GM21360 (cell line): ENCODE results near the gene ATG14.
"Not testable (repeated sequence)": the region's sequence is repeated elsewhere in the genome, so short reads cannot be mapped to it uniquely, and the experiment has no call there.

Experiments
- ATAC-seq: cut with Tn5 transposase; IDR thresholded peaks from one replicate; pipeline ENCODE4 v1.9.1; 2021; ENCODE audit warnings: mild to moderate bottlenecking, moderate library complexity; ENCODE audit not compliant: unreplicated experiment

Gene ATG14

DNA sequence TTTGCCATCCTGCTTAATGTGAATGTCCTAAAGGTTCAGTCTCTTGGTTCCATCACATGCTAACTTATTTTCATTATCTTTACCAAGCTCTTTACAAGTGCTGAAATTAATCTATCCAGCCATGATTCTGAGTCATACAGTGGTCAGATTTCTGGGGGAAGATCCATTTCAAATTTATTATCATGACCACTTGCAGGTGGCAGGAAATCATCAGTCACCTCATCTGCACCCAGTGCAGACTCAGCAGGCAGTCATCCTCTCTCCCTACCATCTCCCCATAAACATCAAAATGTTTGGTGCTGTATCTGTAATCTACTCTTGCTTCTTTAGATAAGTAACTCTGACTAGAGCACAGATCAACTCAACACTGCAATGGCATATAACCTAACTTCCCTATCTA lies 23.5 kb downstream of the ATG14 start:
- ATAC-seq, result no peak

DNA sequence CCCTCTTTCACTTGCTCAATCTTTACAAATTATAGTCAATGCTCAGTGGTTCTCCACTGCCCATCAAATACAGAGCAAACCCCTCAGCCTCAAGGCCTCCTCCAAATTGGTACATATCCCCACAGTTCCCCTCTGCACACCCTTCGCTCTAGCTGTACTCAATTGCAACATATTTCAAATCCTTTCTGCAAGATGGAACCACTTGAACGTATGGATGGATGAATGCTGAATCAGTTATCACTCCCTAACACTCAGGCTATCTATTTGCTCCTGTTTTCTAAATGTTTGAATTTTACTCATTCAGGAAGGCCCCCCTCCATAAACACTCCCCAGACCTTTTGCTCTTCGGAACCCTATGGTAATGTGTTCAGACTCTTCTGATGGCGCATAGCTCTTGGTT lies 24.5 kb downstream of the ATG14 start:
- ATAC-seq, result no peak

DNA sequence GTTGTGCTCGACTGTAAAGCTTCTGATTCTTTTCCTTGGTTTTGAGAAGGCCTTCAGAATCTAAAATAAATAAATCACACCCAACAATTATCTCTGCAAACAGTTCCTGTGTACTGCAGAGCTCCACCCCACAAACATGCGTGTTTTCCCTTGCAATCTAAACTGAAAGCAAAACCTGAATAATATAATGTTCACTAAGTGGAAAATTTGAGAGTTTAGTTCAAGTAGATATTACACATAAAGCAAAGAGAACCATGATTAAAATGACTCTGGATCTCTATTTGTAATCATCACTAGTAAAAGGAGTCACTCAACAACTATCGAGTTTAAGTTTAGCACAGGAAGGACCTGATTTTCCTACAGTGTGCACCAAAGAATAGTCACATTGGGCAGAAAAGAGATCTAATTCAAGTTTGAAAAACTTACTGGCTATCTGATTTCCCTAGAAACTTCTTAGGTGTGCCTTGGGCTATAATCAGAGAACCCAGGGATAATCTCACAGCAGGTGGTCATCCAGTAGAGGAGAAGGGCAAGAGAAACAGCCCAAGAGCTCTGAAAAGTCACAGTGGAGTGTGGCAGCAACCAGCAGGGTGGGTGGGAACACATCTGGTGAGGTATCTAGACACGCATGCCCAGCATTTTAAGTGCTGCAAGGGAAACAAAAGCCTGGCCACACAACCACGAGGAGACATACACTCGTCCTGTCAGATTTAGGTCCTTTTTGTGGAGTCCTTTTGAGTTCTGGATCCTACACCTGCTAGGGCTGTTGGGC lies 25.4 kb downstream of the ATG14 start:
- ATAC-seq, result no peak

DNA sequence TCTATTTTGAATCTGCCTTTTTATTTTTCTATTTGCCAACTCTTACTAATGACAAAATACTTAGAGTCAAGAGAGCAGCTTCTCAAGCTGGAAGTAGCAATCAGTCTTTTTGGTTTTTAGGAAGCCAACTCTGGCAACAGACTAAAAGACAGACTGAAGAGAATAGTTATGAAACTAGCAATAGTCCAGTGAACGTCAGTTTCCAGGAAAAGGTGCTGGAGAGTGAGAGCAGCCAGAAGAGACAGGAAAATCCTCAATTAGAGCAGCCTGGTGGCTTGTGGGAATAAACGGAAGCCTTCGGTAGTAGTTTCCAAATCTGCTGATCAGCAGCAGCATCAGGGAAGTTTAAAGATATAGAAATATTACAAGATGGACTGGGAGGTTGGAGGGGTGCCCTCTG lies 27.1 kb downstream of the ATG14 start:
- ATAC-seq, result no peak

DNA sequence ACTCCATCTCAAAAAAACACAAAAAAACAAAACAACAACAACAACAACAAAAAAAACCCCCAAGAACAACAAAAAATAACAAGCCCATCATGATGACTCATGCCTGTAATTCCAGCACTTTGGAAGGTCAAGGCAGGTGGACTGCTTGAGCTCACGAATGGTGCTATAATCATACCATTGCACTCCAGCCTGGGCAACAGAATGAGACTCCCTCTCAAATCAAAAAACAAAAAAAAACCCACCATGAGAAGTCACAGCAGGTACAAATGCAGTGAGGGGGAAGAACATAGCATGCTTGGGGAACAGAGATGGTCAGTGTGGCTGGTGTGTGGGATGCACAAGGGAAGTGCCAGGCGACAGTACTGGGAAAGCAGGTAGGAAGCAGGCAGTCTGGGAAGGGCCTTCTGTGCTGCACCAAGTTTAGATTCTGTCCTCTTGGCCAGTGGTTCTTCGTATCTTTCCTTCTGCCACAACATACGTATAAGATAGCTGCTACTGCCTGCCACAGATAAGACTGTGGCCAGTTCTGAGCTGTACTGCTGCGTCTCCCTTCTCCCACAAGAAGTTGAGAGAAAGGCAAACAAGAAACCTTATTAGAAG lies 28.0 kb downstream of the ATG14 start:
- ATAC-seq, result no peak

DNA sequence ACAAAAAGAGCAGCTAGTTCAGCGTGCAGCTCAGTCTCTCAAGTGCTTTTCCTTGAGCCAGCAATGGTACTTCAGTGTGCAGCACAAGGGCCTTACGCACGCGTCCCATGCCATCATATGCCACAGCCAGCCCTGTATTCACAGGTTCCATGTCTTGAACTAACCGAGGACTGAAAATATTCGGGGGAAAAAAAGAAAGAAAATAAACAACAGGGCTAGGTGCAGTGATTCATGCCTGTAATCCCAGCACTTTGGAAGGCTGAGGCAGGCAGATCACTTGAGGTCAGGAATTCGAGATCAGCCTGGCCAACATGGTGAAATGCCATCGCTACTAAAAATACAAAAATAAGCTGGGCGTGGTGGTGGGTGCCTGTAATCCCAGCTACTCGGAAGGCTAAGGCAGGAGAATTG lies 28.6 kb downstream of the ATG14 start:
- ATAC-seq, result not testable (repeated sequence)

DNA sequence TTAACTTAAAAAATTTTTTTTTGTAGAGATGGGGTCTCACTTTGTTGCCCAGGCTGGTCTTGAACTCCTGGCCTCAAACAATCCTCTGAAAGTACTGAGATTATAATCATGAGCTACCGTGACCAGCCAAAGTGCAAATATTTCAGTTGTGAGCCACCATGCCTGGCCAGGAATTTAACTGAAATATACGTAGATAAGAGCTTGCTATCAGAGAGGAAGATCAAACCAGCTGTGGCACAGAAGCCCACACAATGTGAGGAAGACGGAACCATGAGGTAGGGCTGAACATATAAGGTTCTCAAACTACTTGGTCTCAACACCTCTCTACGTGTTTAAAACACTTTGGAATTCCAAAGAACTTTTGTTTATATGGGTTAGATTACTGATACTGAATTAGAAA lies 29.1 kb downstream of the ATG14 start:
- no peak for ATAC-seq

DNA sequence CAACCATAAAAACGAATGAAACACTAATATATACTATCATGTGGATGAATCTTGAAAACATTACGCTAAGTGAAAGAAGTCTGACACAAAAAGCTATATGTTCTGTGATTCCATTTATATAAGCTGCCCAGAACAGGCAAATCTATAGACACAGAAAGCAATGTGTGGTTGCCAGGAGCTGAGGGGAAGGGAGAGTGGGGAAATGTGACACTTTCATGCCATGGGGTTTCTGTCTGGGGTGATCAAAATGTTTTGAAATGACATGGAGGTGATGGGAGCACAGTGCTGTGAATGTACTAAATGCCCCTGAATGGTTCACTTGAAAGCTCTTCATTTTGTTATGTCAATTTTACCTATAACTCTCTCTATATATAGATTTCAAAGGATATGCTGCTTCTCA lies 30.1 kb downstream of the ATG14 start:
- ATAC-seq, result no peak

DNA sequence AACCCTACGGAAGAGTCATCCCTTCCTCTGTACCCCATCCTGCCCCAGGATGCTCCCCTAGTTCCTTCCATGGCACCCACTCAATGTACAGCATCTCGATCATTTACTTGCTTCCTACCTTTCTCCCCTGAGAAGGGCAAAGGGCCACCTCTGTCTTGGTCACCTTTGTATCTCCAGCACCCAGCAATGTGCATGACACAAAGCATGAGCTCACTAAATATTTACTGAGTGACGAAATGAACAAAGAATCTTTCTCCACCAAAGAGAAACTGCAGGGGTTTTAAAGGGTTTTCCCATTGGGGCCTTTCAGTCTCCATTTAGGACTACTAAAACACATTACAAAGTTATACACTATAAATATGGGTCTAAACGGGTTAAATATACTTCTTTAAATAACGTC lies 30.6 kb downstream of the ATG14 start:
- ATAC-seq, result no peak

DNA sequence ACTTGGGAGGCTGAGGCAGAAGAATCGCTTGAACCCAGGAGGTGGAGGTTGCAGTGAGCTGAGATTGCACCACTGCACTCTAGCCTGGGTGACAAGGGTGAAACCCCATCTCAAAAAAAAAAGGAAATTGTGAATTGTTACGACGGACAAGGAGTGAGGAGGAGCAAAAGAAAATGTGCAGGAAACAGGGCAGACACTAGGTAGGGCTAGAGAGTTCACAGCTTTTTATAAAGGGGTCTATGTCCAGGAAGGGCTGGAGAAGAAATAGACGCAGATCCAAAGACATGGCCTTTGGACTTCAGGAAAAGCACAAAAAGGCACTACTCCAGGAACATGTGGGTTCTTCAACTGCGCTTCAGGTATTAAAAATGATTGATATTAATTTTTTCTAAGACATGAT lies 34.4 kb downstream of the ATG14 start:
- no peak for ATAC-seq

DNA sequence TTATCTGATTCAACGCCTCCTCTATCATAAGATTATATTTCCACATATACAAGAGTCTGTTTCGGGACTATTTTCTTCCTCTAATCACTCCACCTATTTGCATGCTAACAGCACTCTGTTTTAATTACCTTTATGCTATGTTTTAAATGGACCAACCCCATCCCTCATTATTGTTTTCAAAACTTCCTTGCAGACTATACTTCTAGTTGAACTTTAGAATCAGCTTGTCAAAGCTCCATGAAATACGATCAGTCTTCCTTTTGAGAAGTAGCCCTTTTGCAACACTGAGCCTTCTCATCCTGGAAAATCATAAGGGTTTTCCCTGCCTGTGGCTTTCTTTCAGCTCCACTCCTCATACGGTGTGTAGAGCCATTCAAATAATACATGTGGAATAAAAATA lies 36.9 kb downstream of the ATG14 start:
- no peak for ATAC-seq

DNA sequence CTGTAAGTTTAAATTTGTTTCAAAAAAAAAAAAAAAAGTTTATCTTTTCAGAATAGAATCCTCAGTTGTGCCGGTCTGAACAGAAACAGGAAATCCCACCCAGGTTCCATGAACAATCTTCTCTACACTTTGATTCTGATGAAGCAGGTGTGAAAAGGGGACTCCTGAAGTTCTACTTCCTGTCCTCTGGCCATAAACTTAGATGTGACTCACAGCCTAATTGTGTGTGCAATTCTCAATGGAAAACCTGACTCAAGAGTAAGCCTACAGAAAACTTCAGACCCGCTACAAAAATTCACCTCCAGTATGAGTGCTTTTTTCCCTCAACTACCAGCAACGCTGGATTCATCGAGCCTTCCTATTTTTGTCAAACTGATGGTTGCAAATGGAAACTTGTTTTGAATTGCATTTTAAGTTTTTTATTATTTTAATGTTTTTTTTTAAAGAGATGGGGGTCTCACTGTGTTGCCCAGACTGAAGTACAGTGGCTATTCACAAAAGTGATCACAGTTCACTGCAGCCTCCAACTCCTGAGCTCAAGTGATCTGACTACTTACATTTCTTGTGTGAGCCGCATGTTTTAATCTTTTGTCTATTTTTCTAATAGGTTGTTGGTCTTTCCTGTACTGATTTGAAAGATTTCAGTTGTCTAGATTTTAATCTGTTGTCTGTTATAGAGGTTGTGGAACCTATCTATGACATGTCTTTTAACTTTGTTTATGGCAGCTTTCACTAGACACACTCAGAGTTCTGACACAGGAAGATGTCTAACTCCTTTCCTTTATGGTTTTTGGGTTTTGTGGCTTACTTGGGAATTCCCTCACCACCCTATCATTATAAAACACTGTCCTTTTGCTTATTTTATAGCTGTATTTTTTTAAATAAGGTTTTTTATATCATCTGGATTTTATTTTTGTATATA lies 37.6 kb downstream of the ATG14 start:
- ATAC-seq, result no peak

DNA sequence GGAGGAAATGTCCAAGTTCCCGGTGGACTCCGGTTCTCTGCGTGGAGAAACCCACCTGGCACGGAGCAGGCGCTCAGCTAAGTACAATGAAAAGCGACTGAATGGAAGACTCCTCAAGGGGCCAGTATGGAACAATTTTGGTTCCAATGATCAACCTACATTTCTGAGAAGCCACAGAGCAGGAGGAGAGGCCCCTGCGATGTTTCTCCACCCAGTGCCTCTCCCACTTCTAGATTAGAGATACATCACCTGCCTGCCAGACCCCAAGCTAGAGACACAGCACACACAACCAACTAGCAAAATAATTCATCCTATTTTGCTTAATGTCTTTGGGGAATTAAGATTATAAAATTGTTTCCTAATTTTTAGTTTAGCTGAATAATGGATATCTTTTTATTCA lies 38.8 kb downstream of the ATG14 start:
- ATAC-seq, result no peak

DNA sequence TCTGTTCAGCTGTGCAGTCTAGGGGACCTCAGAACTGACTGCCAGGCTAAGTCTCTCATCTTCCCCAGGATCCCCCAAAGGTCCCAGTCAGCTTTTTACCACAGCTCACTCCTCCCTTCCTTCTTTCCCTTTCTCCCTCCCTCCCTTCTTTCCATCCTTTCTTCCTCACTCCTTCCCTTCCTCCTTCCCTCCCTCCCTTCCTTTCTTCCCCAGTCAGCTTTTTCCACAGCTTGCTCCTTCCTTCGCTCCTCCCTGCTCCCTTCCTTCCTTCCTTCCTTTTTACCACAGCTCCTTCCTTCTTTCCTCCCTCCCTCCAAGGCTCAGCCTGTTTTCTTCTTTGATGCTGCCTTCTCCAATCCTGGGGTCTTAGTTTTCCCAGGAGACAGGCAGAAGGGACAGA lies 39.2 kb downstream of the ATG14 start:
- no peak for ATAC-seq

DNA sequence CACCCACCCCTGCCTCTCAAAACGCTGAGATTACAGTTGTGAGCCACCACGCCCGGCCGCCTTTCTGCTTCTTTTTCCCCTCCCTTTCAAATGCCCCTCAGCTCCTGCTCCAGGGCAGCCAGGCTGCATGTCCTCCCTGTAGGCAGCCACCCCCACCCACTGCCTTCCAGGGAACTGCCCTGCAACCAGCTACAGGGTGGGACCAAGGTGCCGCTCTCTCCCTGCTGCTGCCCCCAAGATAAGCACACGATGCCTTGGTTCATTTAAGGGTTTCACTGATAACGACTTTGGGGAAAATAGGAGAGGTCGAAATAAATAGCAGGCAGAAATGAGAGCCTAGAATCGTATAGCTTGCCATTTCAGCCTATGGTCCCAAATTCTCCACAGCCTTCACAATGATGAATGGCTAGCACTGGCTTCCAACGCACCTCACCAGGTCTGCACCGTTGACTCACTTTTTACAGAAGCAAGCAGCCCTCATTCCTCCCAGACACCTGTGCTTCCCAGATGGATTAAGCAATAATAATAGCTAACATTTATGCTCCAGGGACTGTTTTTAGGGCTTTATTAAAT lies 40.7 kb downstream of the ATG14 start:
- no peak for ATAC-seq

DNA sequence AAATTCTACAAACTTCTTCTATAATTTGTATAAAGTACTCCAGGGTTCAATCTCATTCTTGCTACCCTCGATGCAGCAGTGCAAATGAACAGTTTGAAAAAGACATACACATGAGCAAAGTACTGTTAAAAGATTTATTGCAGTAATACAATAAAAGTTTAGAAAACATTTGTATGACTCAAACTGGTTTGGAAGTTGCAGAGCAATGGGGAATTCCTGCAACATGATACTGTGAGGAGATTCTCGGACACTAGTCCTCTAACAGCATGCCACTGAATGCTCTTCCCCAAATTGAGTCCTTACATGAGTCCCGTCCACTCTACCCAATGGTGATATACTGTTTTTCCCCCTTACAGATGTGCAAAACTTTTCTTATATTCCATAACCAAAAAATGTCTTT lies 45.4 kb downstream of the ATG14 start:
- ATAC-seq, result no peak

DNA sequence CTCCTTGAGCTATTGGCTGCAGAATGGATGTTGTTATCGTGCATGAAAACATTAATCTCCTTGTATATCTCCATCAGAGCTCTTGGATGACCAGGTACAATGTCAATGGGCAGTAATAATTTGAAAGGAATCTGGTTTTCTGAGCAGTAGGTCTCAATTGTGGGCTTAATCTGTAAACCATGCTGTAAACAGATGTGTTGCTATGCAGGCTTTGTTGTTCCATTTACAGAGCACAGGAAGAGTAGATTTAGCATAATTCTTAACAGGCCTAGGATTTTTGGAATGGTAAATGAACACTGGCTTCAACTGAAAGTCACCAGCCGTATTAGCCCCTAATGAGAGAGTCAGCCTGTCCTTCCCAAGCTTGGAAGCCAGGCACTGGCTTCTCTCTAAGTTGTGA lies 50.4 kb downstream of the ATG14 start:
- no peak for ATAC-seq

DNA sequence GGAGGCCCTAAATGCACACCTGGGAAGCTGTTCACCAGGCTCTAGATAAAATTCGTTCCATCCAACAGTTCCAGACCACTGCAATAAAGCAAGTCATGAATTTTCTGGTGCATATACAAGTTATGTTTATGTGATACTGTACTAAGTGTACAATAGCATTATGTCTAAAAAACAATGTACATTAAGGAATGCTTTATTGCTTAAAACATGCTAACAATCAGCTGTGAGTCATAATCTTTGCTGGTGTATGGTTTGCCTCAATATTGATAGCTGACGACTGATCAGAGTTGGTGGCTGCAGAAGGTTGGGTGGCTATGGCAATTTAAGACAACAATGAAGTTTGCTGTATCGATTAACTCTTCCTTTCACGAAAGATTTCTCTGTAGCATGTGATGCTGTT lies 52.3 kb downstream of the ATG14 start:
- no peak for ATAC-seq

DNA sequence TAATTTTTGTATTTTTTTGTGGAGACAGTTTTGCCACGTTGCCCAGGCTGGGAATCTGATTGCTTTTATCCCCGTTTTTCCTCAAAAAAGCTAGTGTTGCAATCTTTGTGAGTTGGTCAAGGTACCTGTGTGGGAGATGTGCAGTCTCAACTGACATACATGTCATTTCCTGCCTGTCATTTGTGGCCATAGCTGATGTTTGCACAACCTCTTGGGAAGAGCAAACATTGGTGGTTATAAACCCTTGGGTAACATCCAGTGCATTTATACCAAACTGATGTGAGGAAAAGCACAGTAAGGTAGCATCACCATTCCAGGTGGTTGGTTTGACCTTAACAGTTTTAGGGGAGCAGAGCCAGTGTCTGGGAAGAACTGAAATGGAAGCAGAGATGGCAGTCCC lies 54.7 kb downstream of the ATG14 start:
- ATAC-seq, result no peak

DNA sequence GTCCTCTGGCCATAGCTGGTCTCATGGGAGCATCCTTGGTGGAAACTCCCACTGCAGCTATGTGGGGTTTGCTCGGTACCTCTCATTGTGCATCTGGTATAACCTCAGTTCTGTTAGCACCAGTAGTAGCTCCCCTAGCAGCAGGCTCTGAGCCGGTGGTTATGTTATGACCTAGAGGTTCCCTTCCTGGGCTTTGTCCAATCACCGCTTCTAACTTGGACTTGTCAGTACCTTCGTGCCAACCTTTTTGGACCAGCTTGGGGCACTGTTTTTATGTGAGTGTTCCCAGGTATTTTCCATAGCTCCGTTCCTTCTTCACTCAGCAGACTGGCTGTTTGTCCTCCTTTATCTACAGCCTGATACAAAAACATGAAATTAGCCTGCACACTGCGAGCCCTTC lies 55.7 kb downstream of the ATG14 start:
- ATAC-seq, result no peak

DNA sequence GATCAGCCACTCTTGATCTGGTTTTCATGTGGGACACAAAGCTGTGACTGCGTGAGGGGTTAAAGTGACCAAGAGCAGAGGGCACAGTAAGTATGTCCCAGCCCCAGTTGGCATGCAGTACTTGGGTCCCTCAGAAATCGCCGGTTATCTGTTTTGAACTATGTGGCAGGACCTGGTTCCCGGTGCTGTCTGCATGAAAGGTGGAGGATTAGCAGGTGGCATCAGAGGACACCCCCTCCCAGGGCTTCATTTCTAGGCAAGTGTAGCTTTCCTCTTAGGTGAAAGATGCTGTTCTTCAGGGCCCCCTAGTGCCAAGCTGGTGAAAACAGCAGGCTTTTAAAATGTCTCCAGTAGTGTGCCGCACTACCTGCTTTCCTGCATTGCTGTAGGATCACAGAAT lies 57.1 kb downstream of the ATG14 start:
- no peak for ATAC-seq
